SIG-M5 treated with dmso at 0.1 percent for 504 hours (cell line): ENCODE data around the gene PIAS1.
"Not testable (repeated sequence)": the region's sequence is repeated elsewhere in the genome, so short reads cannot be mapped to it uniquely, and the experiment has no call there.

ENCODE experiments used
- DNase-seq: peaks from one replicate; lab custom pipeline; 2025; ENCODE audit not compliant: unreplicated experiment; lab: John Stamatoyannopoulos, UW

The PIAS1 gene

GRCh38 chr15:68213991-68214837 lies 160.1 kb downstream of the PIAS1 start:
- DNase-seq = no peak

- no peak for DNase-seq
Measured at GRCh38 chr15:68214838-68215254, 160.7 kb downstream of the PIAS1 start.

GRCh38 chr15:68217341-68217740 lies 163.2 kb downstream of the PIAS1 start:
- DNase-seq = no peak

- DNase-seq = no peak
Measured at GRCh38 chr15:68218331-68218730, 164.2 kb downstream of the PIAS1 start.

GRCh38 chr15:68218847-68219798 lies 165.0 kb downstream of the PIAS1 start:
- DNase-seq = no peak

GRCh38 chr15:68220489-68220888 lies 166.4 kb downstream of the PIAS1 start:
- DNase-seq = no peak

- no peak for DNase-seq
Measured at GRCh38 chr15:68220967-68221366, 166.9 kb downstream of the PIAS1 start.

- not testable (repeated sequence) for DNase-seq
Measured at GRCh38 chr15:68221530-68222431, 167.7 kb downstream of the PIAS1 start.

GRCh38 chr15:68222432-68222743 lies 168.3 kb downstream of the PIAS1 start:
- not testable (repeated sequence) for DNase-seq

- no peak for DNase-seq
Measured at GRCh38 chr15:68223171-68223570, 169.1 kb downstream of the PIAS1 start.

- no peak for DNase-seq
Measured at GRCh38 chr15:68224108-68224507, 170.0 kb downstream of the PIAS1 start.

GRCh38 chr15:68224546-68225250 lies 170.6 kb downstream of the PIAS1 start:
- DNase-seq = peak; percentile 50

GRCh38 chr15:68225442-68225841 lies 171.3 kb downstream of the PIAS1 start:
- DNase-seq = not testable (repeated sequence)

- DNase-seq = no peak
Measured at GRCh38 chr15:68227643-68228142, 173.6 kb downstream of the PIAS1 start.

- DNase-seq = peak; percentile 62
Measured at GRCh38 chr15:68228143-68228970, 174.2 kb downstream of the PIAS1 start.

- DNase-seq = peak; percentile 34
Measured at GRCh38 chr15:68228971-68229385, 174.9 kb downstream of the PIAS1 start.

GRCh38 chr15:68229386-68230156 lies 175.5 kb downstream of the PIAS1 start, which contains the start of gene CLN6:
TSS of gene CLN6 (minus strand) at chr15:68229728. CDS start at chr15:68229584, 144 bp downstream.
- DNase-seq = peak; percentile 70
